GM19238 (cell line): ENCODE measurements around the gene FAM216A.
"Not testable (repeated sequence)": the region's sequence is repeated elsewhere in the genome, so short reads cannot be mapped to it uniquely, and the experiment has no call there.

Experiments
- DNase-seq: peaks from one replicate; pipeline ENCODE4 v3.0.0; 2011; ENCODE audit warnings: low spot score; ENCODE audit not compliant: insufficient read length

FAM216A gene

DNA sequence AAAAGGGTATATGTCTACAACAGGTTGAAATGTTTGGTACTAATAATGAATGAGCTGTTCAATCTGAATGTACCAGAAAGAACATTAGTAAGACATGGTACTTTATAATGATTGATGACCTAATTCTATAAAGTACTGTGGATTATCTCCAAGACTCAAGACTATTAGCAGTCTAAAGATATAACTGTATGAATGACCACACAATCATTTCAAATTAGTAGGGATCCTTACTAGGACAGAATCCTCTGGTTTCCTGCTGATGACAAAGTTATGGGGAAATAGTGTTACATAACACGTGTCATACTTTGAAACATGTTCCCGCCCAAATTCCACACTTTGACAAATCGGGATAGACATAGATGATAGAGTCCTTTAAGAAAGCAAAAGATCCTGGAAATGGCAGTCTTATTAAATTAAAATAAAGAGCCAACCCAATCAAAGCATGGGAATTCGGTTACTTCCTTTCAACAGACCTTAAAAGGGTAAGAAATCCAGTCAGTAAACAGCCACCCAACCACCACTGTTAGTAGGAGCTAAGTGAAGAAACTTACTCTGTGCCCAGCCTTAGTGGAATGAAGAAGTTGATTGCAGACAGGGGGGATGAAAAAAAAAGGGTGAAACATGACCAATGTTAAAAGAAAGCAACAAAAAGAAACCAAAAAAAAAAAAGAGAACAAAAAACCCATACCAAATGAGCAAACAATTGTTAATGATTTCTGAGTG, 30.5 kb downstream of the FAM216A start:
- no peak for DNase-seq

DNA sequence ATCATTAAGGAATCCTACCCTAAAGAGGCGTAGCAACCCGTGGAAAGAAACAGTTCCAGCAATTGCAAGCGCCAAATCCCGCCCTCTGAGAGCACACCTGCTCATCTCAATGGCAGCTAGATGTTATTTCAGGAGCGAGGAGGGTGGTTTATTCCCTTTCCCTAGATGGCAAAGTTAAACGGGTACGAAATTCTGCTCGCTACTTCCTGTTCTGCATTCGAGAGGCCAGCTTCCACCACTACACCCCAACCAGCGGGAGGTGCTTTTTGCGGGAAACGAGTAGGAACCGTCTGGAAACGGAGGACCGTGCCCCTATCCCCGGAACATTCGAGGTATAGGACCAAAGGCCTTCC, 32.7 kb downstream of the FAM216A start:
- DNase-seq, result no peak

DNA sequence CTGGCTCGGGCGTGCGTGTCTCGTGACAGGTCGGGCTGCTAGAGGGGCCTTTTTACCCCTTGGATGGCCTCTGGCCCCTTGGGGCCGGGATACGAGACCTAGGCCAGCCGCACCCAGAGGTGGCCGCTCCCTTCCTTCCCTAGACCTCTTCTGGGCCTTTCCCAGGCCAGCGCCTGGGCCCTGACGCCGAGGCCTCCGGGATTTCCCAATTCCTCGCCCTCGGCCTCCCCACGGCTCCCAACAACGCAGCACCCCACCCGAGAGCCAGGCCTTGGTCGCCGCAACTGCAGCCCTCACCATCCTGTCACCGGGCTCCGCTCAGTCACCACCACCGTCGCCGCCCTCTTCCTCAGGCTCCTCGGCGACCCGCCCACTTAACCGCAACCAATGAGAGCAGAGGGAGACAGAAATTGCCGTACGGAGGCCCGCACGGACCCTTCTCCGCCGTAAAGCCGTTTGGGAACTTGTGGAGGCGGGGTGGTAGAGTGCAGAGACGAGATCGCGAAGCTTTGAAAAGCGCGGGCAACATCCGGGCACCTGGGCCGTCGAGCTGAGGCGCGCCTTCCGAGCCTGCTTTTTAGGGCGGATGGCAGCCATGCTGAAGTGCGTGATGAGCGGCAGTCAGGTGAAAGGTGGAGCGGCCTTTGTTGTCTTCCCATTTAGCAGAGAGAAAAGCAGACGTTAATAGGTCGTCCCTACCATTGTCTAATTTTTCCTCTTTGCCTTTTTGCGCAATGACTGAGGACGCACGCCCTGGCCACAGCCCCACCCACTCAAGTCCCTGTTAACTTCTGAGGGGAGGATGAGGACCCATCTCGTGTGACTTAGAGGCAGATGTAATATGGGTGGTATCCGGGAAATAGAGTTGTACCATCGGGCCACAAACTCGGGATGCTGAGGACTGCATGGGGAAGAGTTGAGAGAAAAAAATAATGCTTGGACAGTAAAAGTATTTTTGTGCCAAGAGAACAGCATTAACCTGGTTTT, 33.4 kb downstream of the FAM216A start, which contains the start of the genes RAD9B and VPS29:
Gene RAD9B, plus strand, starts transcription at position 580 of the 987 bp plus-strand sequence. Its CDS starts 7 bp downstream, at position 587.
Gene VPS29, minus strand, starts transcription at position 360 of the 987 bp plus-strand sequence. Its CDS starts 60 bp downstream, at position 300.
- DNase-seq, result peak; percentile 84

GRCh38 chr12:110503432-110503831, 34.8 kb downstream of the FAM216A start:
- DNase-seq, result no peak

GRCh38 chr12:110505332-110505731, 36.7 kb downstream of the FAM216A start:
- DNase-seq, result no peak

DNA sequence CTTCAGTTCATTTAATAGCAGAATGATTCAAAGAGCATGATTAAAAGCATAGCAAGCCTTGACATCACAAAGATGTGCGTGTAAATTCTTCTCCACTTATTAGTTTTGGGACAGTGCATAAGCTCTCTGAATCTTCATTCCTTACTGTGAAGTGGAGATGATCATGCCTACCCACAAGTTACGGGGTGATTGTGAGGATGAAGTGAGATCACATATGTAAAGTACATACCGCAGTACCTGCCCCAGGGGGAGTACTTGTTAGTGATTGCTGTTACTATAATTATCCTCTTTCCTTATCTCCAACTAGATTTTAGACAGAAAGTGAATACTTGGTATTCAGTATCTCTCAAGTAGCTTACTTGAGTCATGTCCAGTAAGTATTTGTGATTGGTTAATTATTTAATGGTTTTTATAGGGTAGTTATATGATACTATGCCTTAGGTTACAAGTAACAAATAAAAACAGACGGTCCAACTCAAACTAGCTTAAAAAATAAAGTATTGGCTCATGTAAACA, 39.5 kb downstream of the FAM216A start:
- DNase-seq, result no peak

- no peak for DNase-seq
Measured at GRCh38 chr12:110513842-110514241, 45.2 kb downstream of the FAM216A start.

- no peak for DNase-seq
Measured at GRCh38 chr12:110514363-110514762, 45.7 kb downstream of the FAM216A start.

- no peak for DNase-seq
Measured at GRCh38 chr12:110516995-110517394, 48.4 kb downstream of the FAM216A start.

DNA sequence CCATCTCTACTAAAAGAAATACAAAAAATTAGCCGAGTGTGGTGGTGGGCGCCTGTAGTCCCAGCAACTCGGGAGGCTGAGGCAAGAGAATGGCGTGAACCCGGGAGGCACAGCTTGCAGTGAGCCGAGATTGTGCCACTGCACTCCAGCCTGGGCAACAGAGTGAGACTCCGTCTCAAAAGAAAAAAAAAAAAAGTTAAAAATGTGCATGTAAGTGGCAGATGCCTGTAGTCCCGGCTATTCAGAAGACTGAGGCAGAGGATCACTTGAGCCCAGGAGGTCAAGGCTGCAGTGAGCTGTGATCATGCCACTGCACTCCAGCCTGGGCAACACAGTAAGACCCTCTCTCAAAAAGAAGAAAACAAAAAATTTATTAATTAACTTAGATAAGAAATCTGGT, 49.4 kb downstream of the FAM216A start:
- not testable (repeated sequence) for DNase-seq

DNA sequence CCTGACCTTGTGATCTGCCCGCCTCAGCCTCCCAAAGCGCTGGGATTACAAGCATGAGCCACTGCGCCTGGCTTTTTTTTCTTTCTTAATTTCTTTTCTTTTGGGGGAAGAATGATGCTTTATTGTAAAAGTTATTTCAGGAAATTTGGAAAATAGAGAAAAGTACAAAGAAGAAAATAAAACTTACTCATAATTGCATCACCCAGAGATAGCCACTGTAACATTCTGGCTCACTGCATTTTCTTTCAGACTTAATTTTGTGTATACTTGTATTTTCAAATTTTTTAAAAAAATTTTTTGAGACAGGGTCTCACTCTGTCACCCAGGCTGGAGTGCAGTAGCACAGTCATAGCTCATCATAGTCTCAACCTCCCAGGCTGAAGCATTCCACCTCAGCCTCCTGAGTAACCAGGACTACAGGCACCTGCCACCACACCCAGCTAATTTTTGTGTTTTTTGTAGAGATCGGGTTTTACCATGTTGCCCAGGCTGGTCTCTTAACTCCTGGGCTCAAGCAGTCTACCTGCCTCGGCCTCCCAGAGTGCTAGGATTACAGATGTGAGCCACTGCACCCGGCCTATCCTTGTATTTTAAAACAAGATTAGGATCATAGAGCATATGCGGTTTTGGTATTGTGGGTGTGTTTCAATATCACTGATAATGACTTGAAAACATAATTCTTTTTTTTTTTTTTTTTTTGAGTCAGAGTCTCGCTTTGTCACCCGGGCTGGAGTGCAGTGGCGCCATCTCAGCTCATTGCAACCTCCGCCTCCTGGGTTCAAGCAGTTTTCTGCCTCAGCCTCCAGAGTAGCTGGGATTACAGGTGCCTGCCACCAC, 52.4 kb downstream of the FAM216A start:
- not testable (repeated sequence) for DNase-seq

- DNase-seq, result no peak
Measured at GRCh38 chr12:110528277-110528839, 59.7 kb downstream of the FAM216A start.

DNA sequence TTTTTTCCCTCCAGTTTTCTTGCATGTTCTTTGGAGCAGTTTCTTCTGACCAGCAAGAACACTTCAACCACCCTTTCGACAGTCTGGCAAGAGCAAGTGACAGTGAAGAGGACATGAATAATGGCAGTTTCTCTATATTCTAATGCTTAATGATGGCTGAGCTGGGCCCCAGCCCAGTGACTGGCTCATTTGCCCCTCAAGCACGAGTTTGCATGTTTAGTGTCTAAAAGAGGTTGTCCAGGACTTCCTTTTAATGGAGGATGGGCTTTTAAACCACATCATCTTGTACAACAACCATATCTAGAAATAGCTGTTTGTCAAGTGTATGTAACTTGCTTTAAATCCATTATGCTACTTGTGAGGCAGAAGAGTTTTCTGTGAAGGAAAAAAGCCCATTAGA, 61.9 kb downstream of the FAM216A start:
- no peak for DNase-seq

- DNase-seq, result peak; percentile 40
Measured at GRCh38 chr12:110531741-110532333, 63.2 kb downstream of the FAM216A start.

DNA sequence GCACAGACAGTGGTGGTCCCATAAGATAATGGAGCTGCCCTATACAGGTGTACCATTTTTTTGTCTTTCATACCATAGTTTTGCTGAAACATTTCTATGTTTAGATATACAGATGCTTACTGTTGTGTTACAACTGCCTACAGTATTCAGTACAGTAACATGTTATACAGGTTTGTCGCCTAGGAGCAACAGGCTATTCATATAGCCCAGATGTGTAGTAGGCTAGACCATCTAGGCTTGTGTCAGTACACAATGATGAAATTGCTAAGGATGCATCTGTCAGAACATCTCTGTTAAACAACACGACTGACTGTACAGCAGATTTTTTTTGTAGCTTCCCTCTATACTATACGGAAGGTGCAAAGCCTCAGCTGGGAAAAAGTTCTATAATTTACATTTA, 64.0 kb downstream of the FAM216A start:
- no peak for DNase-seq

GRCh38 chr12:110533607-110534006, 65.0 kb downstream of the FAM216A start:
- DNase-seq, result no peak

DNA sequence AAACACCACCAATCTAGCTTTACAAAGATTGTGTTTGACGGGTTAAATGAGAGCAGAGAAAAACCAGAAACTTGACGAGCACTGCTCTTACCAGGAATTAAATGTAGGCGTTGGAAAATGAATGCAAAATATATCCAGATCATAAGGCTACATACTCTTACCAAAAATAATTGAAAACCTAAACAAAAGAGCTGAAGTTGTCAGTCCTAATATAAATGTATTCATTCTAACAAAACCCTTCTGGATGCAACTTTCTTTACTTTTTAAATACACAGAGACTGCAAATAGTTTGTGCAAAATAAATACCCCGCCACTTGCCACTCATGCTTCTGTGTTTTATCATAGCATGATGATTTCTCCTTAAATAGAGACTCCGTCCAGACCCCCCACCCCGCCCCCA, 66.2 kb downstream of the FAM216A start:
- no peak for DNase-seq

DNA sequence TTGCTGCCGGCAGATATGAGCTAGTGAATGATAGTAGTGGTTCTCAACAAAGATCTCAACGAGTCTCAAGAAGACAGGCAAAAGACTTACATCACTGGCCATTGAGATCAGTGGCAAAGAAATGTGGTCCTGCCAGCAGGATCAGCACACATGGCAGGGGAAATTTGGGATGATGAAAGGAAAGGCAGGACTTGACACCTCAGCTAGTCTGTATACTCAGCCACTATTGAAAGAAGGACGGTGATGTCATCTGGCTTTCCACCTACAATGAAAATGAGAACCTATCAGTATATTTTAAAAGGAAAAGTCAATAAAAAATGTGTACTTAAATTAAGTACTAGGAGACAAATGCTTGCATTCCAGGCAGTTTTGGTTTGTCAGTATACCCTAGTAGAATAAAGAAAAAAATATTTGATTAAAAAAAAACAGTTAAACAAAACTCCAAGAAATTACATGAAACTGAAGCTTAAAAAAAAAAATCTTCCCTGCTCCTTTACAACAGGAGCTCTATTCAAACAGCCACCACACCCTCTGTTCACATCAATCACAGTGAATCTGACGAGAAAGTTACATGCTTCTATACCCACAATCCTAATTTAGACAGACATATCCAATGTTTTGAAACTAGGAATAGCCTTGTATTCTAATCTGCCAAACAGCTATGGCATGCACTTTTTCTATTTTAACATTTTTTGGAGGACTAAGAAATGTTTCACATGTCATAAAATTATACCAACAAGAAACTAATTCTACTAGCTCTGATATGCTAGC, 68.4 kb downstream of the FAM216A start:
- DNase-seq, result no peak

DNA sequence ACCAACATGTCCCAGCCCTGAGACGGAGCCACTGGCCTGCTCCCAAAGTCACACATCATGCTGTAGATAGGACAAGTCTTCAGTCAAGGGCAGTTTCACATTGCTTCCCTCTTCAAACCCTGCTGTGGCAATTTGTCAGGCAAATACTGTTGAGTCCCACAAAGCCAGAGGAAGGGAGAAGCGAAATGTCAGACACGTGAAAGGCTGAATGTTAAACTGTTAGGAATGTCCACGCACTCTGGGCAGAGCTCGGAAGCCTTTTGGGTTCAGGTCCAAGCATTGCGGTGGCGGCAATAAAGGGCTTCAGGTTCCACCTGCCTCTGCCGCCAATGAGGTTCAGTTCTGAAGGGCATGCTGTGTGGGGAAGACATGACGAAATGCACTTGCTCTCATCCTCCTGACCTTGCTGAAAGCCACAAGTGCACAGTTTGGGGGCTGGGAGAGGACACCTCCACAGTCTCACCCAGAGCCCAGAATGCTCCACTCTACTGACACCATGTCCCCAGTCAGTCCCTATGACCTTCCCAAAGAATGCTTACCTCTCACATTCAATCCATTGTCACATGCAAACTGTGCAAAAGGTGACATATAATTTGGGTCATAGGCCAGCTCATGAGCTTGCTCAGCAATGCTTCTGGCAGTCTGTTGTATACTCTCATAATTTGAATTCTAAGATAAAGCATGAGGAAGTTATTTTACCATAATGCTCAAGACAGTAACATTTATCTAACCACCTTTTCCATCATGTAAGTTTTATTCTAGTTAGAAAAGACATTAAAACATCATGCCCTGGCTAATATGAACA, 69.2 kb downstream of the FAM216A start:
- DNase-seq, result no peak
